Ectodermal cell (in vitro differentiated cells): ENCODE data around the gene DLX5.

Source experiments
- H3K27ac ChIP-seq: 2 replicates; pipeline ENCODE4 v1.7.0; 2013; ENCODE audit warnings: mild to moderate bottlenecking, low read depth, low read length; ENCODE audit not compliant: insufficient read depth, poor library complexity, severe bottlenecking
- H3K27me3 ChIP-seq: 2 replicates; pipeline ENCODE4 v1.7.0; 2013; ENCODE audit warnings: mild to moderate bottlenecking, low read length; ENCODE audit not compliant: insufficient read depth, control insufficient read depth, poor library complexity, severe bottlenecking
- H3K36me3 ChIP-seq: one replicate; pipeline ENCODE4 v1.7.0; 2013; ENCODE audit warnings: low read length; ENCODE audit not compliant: control insufficient read depth, insufficient read depth
- H3K4me1 ChIP-seq: one replicate; pipeline ENCODE4 v1.7.0; 2013; ENCODE audit warnings: low read length; ENCODE audit not compliant: control insufficient read depth, insufficient read depth
- H3K4me3 ChIP-seq: 2 replicates; pipeline ENCODE4 v1.7.0; 2013; ENCODE audit warnings: low read depth, low read length, control low read depth; ENCODE audit not compliant: insufficient read depth
- H3K9me3 ChIP-seq: 2 replicates; pipeline ENCODE4 v1.7.0; 2013; ENCODE audit warnings: mild to moderate bottlenecking, low read length, moderate library complexity; ENCODE audit not compliant: control insufficient read depth
- WGBS, 2 experiments: methylation state at CpG; one replicate each; pipeline ENCODE4 v1.1.7; 2013; ENCODE audit warnings: missing lambda C conversion rate in 2 of 2; 5-methylcytosine and 5-hydroxymethylcytosine counted together

DLX5 gene

DNA sequence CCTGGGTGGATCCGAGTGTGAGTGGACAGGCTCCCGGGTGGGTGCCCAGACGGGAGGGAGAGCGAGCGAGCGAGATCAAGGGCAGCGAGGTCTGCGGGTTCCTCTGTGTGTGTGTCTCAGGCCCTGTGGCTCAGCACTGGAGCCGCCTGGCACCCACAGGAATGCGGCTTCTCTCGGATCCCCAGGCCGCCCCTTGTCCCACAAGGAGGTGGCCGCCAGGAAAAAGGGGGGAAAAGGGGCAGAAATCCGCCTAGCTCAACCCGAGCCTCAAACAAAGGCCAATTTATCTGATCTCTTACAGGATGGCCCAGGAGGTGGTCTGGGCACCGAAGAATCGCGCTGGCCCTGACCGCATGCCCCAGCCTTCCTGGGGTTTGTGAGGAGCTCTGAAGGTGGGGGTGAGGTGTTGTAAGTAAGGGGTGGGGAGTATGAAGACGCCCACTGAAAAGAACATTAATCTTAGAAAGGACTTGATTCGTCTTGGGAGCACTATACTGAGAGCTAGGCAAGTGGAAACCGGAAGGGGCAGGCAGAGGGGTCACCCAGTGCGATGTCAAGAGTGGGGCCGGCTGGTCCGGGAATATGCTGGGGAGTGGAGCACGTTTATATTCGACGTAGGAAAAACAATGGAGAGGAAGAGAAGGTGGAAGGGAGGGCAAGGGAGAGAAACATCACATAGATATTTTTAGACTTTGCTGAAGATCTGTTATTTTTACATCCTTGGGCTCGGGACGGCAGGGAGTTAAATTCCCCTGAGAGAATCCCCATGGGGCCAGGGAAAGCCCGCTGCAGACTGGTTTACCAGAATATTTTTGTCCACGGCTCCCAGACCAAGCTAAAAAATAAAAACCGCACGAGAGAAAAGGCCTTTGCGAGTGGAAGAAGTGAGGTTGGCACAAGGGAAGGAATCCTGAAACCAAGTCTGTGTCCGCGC is 7.2 kb downstream of the DLX5 start:
- Histone ChIP-seq H3K27ac (no peak overlapping the region), H3K27me3 (peaks cover 100% of the 10 kb centered on the region), H3K4me1 (peaks cover 40% of the 10 kb centered on the region), H3K4me3 (peak overlapping the region; percentile 33), H3K9me3 (no peaks in the 10 kb centered on the region), H3K36me3 (no peaks in the 10 kb centered on the region)
- 2 to 3% methylated on average over 37 of the region's 37 CpGs for WGBS, 2 experiments

DNA sequence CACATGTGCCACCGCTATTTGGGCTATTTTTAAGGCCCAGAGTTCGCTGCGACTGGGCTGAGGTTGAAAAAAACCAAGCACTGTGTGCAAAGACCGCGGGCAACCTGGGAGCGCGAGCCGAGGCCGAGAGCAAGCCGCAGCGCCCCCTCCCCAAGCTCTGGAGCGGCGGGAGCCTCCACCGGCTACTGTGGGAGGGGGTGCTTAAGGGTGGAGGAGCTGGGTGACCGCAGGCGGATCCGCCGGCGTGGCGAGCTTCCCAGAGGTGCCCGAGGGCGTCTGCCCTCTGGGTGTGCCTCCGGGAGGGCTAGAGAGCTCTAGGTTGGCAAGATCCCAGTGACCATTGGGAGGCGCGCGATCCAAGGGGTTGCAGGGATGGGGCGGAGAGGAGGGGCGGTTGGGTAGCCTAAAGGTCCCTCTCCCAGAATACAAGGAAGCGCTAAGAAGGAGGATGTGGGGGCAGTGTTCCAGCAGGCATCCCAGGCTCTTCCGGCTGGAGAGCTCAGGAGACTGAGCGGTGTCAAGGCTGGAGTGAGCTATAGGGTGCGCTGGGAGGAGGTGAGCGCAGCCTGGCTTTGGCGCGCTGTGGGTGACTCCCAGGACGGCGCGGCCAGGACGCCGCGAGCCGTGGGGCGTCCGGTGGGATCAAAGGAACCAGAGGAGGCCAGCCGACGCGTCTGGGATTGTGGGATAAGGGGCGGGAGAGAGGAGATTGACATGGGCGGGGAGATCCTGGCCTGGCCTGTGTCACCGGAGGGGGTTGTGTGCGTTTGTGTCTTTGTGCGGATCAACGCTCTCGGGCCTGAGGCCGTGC is 8.0 kb downstream of the DLX5 start:
- 1% methylated on average over 54 to 55 of the region's 55 CpGs for WGBS, 2 experiments
- Histone ChIP-seq H3K27ac (no peak overlapping the region), H3K27me3 (peaks cover 100% of the 10 kb centered on the region), H3K4me1 (peaks cover 31% of the 10 kb centered on the region), H3K4me3 (peak overlapping the region; percentile 33), H3K9me3 (no peaks in the 10 kb centered on the region), H3K36me3 (no peaks in the 10 kb centered on the region)

DNA sequence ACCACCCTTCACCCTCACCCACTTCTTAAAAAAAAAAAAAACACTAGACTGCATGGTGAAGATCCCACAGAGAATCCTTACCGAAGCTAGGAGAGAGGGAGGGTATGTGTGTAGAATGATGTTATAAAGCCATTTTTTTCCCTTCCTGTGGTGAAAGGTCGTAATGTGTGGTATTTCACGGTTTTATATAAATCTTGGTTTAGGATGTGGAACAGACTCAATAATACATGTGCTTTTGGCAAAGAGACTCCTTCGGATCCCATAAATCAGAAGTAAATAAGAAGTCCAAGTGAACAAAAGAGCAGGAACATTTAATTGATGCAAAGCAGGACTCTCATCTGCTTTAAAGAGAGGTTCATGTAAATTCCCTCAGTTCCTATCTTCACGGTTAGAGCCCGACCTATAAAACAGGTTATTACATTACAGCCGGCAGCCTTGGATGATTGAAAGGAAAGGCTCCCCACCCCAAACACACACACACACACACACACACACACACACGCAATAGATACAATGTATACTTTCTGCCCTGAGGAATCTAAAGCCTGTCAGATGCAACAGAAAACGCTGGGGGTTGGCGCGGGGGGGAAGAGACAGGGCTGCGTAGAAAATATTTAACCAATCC is 8.8 kb downstream of the DLX5 start:
- no peak overlapping the region for H3K27ac ChIP-seq
- WGBS, 2 experiments = 6 to 9% methylated on average over 10 to 12 of the region's 12 CpGs
- H3K4me1 ChIP-seq = peaks cover 26% of the 10 kb centered on the region

DNA sequence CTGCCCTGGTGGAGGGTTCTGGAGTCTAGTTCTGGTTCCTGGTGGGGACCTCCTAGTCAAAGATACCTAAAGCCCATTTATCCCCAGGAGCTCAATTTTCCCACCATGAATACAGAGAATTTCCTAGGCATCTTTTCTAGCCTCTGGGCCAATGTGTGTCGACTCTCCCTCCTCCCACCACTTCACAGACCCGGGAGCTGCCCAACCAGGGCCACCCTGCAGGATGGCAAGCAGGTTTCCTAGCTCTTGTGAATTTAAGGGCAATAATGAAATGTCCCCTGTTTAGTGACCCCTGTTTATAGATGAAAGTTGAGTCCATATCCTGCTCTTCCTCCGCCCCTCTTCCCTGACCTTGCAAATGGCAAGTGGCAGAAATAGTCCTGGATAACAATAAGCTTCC is 9.4 kb downstream of the DLX5 start:
- Histone ChIP-seq H3K4me1 (peaks cover 22% of the 10 kb centered on the region), H3K27me3 (peaks cover 100% of the 10 kb centered on the region), H3K9me3 (no peaks in the 10 kb centered on the region), H3K4me3 (no peak overlapping the region), H3K36me3 (no peaks in the 10 kb centered on the region), H3K27ac (no peak overlapping the region)
- WGBS, 2 experiments = 17 to 21% methylated on average over 3 of the region's 3 CpGs

More for the DNA sequence above, 8.8 kb downstream of the DLX5 start:
- no peaks in the 10 kb centered on the region for H3K36me3 ChIP-seq
- H3K4me3 ChIP-seq = no peak overlapping the region
- H3K27me3 ChIP-seq = peaks cover 100% of the 10 kb centered on the region
- H3K9me3 ChIP-seq = no peaks in the 10 kb centered on the region

DNA sequence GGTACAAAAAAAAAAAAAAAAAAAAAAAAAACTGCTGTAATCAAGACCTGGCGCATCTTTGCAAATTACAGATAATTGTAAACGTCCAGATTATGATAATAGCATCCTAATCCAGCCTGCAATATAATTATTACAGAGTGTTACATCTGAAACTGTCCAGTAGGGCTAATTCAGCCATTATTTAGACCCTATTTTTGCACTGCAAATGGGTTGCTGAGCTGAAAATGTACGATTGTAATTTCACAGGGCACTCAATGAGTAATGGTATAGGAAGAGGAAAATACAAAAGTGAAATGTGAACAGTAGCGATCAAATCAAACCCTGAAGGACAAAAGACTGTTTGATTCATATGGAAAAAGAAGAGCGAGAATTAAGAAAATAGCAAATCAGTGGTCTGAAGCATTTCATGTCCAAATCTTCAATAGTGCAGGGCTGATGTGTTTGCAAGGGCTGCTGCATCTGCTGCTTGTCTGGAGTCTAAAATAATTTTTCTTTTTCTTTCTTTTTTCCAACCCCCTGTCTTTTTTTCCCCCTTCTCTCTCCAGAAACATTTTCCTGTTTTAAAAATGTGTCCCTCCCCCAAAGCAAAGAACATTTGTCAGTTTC is 10.4 kb downstream of the DLX5 start:
- WGBS, 2 experiments = 25 to 27% methylated on average over 5 of the region's 5 CpGs
- H3K27me3 ChIP-seq = peaks cover 100% of the 10 kb centered on the region
- H3K36me3 ChIP-seq = no peaks in the 10 kb centered on the region
- no peak overlapping the region for H3K27ac ChIP-seq
- no peak overlapping the region for H3K4me3 ChIP-seq
- no peaks in the 10 kb centered on the region for H3K9me3 ChIP-seq
- H3K4me1 ChIP-seq = peaks cover 22% of the 10 kb centered on the region

DNA sequence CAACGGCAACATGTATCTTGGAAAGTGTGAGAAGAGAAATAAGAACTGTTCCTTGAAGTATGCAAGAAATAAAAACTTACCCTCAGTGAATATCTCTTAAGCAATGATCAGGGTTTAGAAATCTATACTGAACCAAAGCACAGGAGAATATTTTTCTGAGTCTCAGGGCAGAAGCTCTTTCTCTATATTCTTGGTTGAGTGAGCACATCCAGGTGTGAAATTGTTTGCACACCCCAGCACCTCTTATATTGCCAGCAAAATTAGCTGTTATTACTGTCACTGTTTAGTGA is 10.8 kb downstream of the DLX5 start:
- Histone ChIP-seq H3K27me3 (peaks cover 100% of the 10 kb centered on the region), H3K4me3 (no peak overlapping the region), H3K4me1 (peaks cover 22% of the 10 kb centered on the region), H3K27ac (no peak overlapping the region), H3K36me3 (no peaks in the 10 kb centered on the region), H3K9me3 (no peaks in the 10 kb centered on the region)
- 78% methylated on average over 1 of the region's 1 CpG; no CpG with 5 or more reads in 1 of the 2 experiments for WGBS, 2 experiments

DNA sequence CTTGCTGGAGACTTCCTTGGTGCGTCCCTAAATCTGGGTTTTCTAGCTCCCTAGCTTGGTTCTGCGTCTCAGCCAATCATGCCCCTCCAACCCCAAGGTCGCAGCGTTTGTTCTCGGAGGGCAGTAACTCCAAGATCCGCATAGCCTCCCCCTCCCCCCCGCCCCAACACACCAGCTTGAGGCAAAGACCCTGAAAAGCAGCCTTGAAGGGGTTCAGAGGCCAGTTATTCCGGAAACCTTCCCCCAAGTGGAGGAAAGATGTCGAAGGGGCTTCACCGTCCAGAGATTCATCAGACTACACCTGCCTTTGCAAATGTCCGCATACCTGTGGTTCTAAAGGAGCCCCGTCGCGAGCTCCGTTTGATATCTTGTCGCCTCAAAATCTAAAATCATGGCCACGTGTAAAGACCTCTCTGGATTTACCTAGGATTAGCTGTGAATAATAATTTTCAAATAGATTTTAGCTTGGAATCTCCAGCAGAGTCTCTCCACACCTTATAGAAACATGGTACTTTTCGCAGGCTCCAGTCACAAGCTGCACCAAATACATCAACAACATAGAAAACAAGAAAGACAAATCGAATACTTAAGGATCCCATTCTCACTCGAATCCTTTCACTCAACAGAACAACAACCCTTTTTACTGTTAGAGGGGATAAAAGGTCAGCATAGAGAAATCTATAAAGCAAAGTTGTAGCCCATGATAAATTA is 11.3 kb downstream of the DLX5 start:
- 2 to 3% methylated on average over 17 to 20 of the region's 20 CpGs for WGBS, 2 experiments
- Histone ChIP-seq H3K4me3 (no peak overlapping the region), H3K27me3 (peaks cover 100% of the 10 kb centered on the region), H3K27ac (no peak overlapping the region), H3K36me3 (no peaks in the 10 kb centered on the region), H3K4me1 (peaks cover 22% of the 10 kb centered on the region), H3K9me3 (no peaks in the 10 kb centered on the region)

DNA sequence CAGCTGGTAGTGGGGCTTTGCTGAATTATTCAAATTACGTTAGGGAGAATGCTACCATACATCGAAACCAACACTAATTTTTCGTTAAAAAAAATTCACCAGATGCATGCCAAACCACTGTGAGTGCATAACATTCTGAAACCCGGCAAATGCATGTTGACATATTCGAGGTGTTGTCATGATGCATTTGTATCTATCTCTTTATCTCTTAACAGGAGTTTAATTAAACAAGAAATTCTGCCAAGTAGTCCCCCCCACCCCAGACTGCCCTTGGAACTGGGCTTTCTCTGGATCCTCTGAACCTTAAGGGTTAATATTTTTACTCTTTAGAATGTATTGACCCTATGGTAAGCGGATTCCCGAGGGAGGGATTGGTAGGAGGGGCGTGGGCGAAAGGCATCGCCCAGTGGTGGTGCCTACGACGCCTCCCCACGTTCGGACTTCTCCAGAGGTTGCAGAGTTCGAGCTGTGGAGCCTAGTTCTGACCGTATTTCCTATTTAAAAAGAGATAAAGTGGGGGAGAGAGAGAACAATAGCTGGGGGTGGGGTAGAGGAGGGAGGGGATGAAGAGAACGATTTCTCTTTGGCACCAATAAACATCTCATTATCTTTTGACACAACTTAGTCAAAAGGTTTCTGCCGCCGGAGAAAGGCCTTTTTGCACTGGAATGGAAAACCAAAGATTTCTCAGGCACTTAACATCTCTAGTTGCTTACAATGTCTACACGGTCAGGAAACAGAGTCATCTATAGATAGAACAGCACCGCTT is 12.1 kb downstream of the DLX5 start:
- peaks cover 16% of the 10 kb centered on the region for H3K4me1 ChIP-seq
- 2 to 3% methylated on average over 19 to 21 of the region's 21 CpGs for whole genome bisulfite sequencing, 2 experiments
- H3K4me3 ChIP-seq = no peak overlapping the region
- H3K27ac ChIP-seq = no peak overlapping the region
- H3K9me3 ChIP-seq = no peaks in the 10 kb centered on the region
- peaks cover 100% of the 10 kb centered on the region for H3K27me3 ChIP-seq
- no peaks in the 10 kb centered on the region for H3K36me3 ChIP-seq
